WTC11 (cell line): Measurements from ENCODE around the gene GRAMD4. TPM values are rescaled to one million over a fixed set of nuclear protein-coding genes. Genes with fewer than 3 reads are reported as not detected.
A peak's percentile ranks its signal among the peaks of the same experiment; 100 is the strongest.

Source experiments
- ATAC-seq: fragments of 200-7000 bp; cut with Tn5 transposase; 2 replicates; pipeline ENCODE4 v1.10.0; 2021; ENCODE audit warnings: mild to moderate bottlenecking, moderate library complexity
- CTCF ChIA-PET: fragments of 300-600 bp; sonication (Branson Sonifier 250); formaldehyde crosslinking; loops from one replicate; lab custom pipeline; 2021; ENCODE audit warnings: antibody characterized with exemption; lab: Charles Lee
- POLR2A ChIA-PET: fragments of 350-600 bp; sonication (Branson Sonifier 250); formaldehyde crosslinking; loops from one replicate; lab custom pipeline; 2021; ENCODE audit warnings: antibody characterized with exemption; lab: Charles Lee
- DNase-seq: peaks from one replicate; pipeline ENCODE4 v3.0.0; 2021; ENCODE audit warnings: low spot score
- H3K27ac Mint-ChIP-seq: 2 replicates; pipeline ENCODE4 v1.8.0; 2021; ENCODE audit warnings: mixed read lengths
- H3K27me3 Mint-ChIP-seq: 2 replicates; pipeline ENCODE4 v1.8.0; 2021; ENCODE audit warnings: low read depth, mild to moderate bottlenecking, moderate library complexity, mixed read lengths
- H3K36me3 Mint-ChIP-seq: 2 replicates; pipeline ENCODE4 v1.8.0; 2021; ENCODE audit warnings: mixed read lengths
- H3K4me1 Mint-ChIP-seq: 2 replicates; pipeline ENCODE4 v1.8.0; 2022; ENCODE audit warnings: mixed read lengths
- H3K4me3 Mint-ChIP-seq: 2 replicates; pipeline ENCODE4 v1.8.0; 2021; ENCODE audit warnings: mild to moderate bottlenecking, moderate library complexity, mixed read lengths
- H3K9me3 Mint-ChIP-seq: 2 replicates; pipeline ENCODE4 v1.8.0; 2021; ENCODE audit warnings: mixed read lengths
- ATF1 ChIP-seq: sonication (generic); formaldehyde crosslinking; IDR thresholded peaks from 2 replicates; pipeline ENCODE4 v1.8.1; 2023; ENCODE audit warnings: mild to moderate bottlenecking, moderate library complexity, missing genetic modification reagents
- CREB1 ChIP-seq: sonication (generic); formaldehyde crosslinking; IDR thresholded peaks from 2 replicates; pipeline ENCODE4 v1.8.0; 2023; ENCODE audit warnings: mild to moderate bottlenecking, missing genetic modification reagents
- FOXJ3 ChIP-seq: sonication (generic); formaldehyde crosslinking; IDR thresholded peaks from 2 replicates; pipeline ENCODE4 v1.9.0; 2021; ENCODE audit warnings: missing genetic modification reagents, mild to moderate bottlenecking, borderline replicate concordance
- NR1H2 ChIP-seq: sonication (generic); formaldehyde crosslinking; IDR thresholded peaks from 2 replicates; pipeline ENCODE4 v1.9.0; 2021; ENCODE audit warnings: mild to moderate bottlenecking, moderate library complexity, missing genetic modification reagents
- NR3C1 ChIP-seq: sonication (generic); formaldehyde crosslinking; conservative IDR thresholded peaks from 2 replicates; pipeline ENCODE4 v1.8.1; 2023; ENCODE audit warnings: low read depth, mild to moderate bottlenecking, missing genetic modification reagents
- RORB ChIP-seq: fragments of 250-450 bp; sonication (Bioruptor Pico); IDR thresholded peaks from 2 replicates; pipeline ENCODE4 v1.9.0; 2021; ENCODE audit warnings: mild to moderate bottlenecking
- SMAD3 ChIP-seq: sonication (generic); formaldehyde crosslinking; IDR thresholded peaks from 2 replicates; pipeline ENCODE4 v1.8.0; 2022; ENCODE audit warnings: missing genetic modification reagents, mild to moderate bottlenecking, borderline replicate concordance
- SP1 ChIP-seq: sonication (generic); formaldehyde crosslinking; conservative IDR thresholded peaks from 2 replicates; pipeline ENCODE4 v1.8.1; 2022; ENCODE audit warnings: missing genetic modification reagents
- TCF7 ChIP-seq: sonication (generic); formaldehyde crosslinking; IDR thresholded peaks from 2 replicates; pipeline ENCODE4 v1.8.0; 2022; ENCODE audit warnings: mild to moderate bottlenecking, low read depth, missing genetic modification reagents, moderate library complexity
- TEAD4 ChIP-seq: sonication (generic); formaldehyde crosslinking; IDR thresholded peaks from 2 replicates; pipeline ENCODE4 v1.8.0; 2022; ENCODE audit warnings: mild to moderate bottlenecking, missing genetic modification reagents
- total RNA-seq: library from RNA; stranded (reverse); gene quantifications from 3 replicates; pipeline ENCODE4 v1.2.3, GENCODE V29; 2021
- TF ChIP-seq, protein P1 (sequence below): sonication (generic); formaldehyde crosslinking; IDR thresholded peaks from 2 replicates; pipeline ENCODE4 v1.8.0; 2022; ENCODE audit warnings: mild to moderate bottlenecking, missing genetic modification reagents
- TF ChIP-seq, protein P2 (sequence below): sonication (generic); formaldehyde crosslinking; IDR thresholded peaks from 2 replicates; pipeline ENCODE4 v1.8.1; 2023; ENCODE audit warnings: mild to moderate bottlenecking, missing genetic modification reagents, moderate library complexity
- TF ChIP-seq, protein P3 (sequence below): fragments of 250-450 bp; sonication (Bioruptor Pico); IDR thresholded peaks from 2 replicates; pipeline ENCODE4 v2.1.2; 2022; ENCODE audit warnings: mild to moderate bottlenecking, moderate library complexity
- TF ChIP-seq, protein P4 (sequence below): sonication (generic); formaldehyde crosslinking; IDR thresholded peaks from 2 replicates; pipeline ENCODE4 v1.8.0; 2022; ENCODE audit warnings: mild to moderate bottlenecking, missing genetic modification reagents
- TF ChIP-seq, protein P5 (sequence below): fragments of 250-450 bp; sonication (Bioruptor Pico); IDR thresholded peaks from 2 replicates; pipeline ENCODE4 v1.9.0; 2021; ENCODE audit warnings: mild to moderate bottlenecking, borderline replicate concordance

Gene GRAMD4
- total RNA-seq, 1 experiment from 2014 or later = 41.0 TPM

DNA sequence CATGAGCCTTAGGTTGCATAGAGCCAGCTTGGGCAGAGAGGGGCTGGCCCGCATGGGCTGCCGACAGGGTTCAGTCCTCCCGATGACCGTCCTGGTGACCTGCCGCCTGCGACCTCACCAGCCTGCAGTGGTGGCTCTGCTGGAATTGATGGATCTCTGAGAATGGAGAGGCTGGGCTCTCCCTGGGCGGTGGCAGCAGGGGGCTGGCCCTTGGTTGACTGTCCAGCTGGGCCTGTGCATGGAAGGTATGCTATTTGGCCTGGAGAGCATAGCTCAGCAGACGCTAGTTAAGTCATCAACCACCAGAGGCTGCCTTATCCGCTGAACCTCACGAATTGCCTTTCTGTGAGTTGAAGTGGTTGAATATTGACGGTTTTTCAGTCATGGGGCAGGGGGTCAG lies 19.7 kb downstream of the GRAMD4 start:
- CTCF ChIA-PET = interaction anchor here (0.6 to 1.6 kb wide), 4 partner anchors 41 to 272 kb away, joined by 3 to 14 read pairs (median 4); no protein-coding TSS in a partner anchor
- Mint-ChIP-seq H3K36me3 (no peaks in the 10 kb centered on the region; the same call in 1 of the 2 replicates), H3K27ac (0 out of 2 replicates have a peak overlapping the region, but pooled peaks have one; percentile 30), H3K9me3 (peaks cover 13% of the 10 kb centered on the region), H3K4me3 (no peak overlapping the region), H3K27me3 (no peaks in the 10 kb centered on the region; the same call in 1 of the 2 replicates), H3K4me1 (peaks cover 11% of the 10 kb centered on the region)
- no peak for DNase-seq
- TF ChIP-seq NR1H2 (CRISPR knock-in tag) (no peak), TEAD4 (CRISPR knock-in tag) (no peak), ATF1 (CRISPR knock-in tag) (no peak), TCF7 (CRISPR knock-in tag) (no peak), SP1 (CRISPR knock-in tag) (no peak)
- TF ChIP-seq, protein P1, sequence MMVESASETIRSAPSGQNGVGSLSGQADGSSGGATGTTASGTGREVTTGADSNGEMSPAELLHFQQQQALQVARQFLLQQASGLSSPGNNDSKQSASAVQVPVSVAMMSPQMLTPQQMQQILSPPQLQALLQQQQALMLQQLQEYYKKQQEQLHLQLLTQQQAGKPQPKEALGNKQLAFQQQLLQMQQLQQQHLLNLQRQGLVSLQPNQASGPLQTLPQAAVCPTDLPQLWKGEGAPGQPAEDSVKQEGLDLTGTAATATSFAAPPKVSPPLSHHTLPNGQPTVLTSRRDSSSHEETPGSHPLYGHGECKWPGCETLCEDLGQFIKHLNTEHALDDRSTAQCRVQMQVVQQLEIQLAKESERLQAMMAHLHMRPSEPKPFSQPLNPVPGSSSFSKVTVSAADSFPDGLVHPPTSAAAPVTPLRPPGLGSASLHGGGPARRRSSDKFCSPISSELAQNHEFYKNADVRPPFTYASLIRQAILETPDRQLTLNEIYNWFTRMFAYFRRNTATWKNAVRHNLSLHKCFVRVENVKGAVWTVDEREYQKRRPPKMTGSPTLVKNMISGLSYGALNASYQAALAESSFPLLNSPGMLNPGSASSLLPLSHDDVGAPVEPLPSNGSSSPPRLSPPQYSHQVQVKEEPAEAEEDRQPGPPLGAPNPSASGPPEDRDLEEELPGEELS (CRISPR knock-in tag) = no peak
- TF ChIP-seq, protein P2, sequence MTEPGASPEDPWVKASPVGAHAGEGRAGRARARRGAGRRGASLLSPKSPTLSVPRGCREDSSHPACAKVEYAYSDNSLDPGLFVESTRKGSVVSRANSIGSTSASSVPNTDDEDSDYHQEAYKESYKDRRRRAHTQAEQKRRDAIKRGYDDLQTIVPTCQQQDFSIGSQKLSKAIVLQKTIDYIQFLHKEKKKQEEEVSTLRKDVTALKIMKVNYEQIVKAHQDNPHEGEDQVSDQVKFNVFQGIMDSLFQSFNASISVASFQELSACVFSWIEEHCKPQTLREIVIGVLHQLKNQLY (CRISPR knock-in tag) = no peak
- POLR2A ChIA-PET = no interaction called here
- ATAC-seq = no peak

DNA sequence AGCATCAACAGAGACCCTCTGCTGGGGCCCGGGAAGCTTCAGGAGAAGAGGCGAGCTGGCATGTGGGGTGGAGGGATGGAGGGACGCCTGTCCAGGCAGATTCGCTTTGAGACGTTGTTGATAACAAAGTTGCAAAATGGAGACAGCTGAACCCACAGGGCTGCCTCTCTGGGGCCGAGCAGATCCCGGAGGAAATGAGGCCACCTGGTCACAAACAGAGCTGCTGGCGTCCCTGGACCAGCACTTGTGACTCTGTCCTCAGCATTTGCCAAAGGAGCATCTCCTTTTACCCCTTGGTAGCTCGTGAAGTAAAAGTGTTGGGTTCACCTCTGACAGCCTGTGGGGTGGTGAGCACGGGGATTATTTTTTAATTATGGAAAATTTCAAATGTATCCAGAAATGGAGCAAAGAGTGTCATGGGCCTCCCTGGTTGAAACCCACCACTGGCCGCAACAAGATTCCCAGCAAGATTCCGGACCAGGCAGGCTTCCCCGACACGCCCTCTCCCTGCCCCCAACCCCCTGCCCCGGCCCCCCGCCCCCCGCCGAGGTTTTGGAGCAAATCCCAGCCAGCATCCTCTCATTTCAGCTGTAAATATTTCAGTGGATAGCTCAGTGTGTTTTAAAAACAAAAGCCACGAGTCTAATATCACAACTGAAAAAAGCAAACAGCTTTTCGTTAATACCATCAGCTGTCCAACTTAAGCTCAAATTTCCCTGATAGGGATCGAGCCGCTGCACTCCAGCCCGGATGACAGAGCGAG lies 20.3 kb downstream of the GRAMD4 start:
- ATAC-seq (no peak), DNase-seq (no peak)
- Mint-ChIP-seq H3K4me1 (peaks cover 11% of the 10 kb centered on the region), H3K36me3 (no peaks in the 10 kb centered on the region; the same call in 1 of the 2 replicates), H3K27ac (0 out of 2 replicates have a peak overlapping the region, but pooled peaks have one; percentile 30)
- ChIA-PET CTCF (interaction anchor here (0.6 to 1.6 kb wide), 3 partner anchors 40 to 77 kb away, joined by 3 to 14 read pairs (median 4); no protein-coding TSS in a partner anchor), POLR2A (interaction anchor here (0.6 kb wide), 1 partner anchor 123 kb away, joined by 7 read pairs; no protein-coding TSS in a partner anchor)
- TF ChIP-seq, protein P3, sequence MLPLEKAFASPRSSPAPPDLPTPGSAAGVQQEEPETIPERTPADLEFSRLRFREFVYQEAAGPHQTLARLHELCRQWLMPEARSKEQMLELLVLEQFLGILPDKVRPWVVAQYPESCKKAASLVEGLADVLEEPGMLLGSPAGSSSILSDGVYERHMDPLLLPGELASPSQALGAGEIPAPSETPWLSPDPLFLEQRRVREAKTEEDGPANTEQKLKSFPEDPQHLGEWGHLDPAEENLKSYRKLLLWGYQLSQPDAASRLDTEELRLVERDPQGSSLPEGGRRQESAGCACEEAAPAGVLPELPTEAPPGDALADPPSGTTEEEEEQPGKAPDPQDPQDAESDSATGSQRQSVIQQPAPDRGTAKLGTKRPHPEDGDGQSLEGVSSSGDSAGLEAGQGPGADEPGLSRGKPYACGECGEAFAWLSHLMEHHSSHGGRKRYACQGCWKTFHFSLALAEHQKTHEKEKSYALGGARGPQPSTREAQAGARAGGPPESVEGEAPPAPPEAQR (CRISPR knock-in tag) = no peak
- no peak for TF ChIP-seq RORB
- TF ChIP-seq, protein P4, sequence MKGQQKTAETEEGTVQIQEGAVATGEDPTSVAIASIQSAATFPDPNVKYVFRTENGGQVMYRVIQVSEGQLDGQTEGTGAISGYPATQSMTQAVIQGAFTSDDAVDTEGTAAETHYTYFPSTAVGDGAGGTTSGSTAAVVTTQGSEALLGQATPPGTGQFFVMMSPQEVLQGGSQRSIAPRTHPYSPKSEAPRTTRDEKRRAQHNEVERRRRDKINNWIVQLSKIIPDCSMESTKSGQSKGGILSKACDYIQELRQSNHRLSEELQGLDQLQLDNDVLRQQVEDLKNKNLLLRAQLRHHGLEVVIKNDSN (CRISPR knock-in tag) = no peak
- TF ChIP-seq, protein P5, sequence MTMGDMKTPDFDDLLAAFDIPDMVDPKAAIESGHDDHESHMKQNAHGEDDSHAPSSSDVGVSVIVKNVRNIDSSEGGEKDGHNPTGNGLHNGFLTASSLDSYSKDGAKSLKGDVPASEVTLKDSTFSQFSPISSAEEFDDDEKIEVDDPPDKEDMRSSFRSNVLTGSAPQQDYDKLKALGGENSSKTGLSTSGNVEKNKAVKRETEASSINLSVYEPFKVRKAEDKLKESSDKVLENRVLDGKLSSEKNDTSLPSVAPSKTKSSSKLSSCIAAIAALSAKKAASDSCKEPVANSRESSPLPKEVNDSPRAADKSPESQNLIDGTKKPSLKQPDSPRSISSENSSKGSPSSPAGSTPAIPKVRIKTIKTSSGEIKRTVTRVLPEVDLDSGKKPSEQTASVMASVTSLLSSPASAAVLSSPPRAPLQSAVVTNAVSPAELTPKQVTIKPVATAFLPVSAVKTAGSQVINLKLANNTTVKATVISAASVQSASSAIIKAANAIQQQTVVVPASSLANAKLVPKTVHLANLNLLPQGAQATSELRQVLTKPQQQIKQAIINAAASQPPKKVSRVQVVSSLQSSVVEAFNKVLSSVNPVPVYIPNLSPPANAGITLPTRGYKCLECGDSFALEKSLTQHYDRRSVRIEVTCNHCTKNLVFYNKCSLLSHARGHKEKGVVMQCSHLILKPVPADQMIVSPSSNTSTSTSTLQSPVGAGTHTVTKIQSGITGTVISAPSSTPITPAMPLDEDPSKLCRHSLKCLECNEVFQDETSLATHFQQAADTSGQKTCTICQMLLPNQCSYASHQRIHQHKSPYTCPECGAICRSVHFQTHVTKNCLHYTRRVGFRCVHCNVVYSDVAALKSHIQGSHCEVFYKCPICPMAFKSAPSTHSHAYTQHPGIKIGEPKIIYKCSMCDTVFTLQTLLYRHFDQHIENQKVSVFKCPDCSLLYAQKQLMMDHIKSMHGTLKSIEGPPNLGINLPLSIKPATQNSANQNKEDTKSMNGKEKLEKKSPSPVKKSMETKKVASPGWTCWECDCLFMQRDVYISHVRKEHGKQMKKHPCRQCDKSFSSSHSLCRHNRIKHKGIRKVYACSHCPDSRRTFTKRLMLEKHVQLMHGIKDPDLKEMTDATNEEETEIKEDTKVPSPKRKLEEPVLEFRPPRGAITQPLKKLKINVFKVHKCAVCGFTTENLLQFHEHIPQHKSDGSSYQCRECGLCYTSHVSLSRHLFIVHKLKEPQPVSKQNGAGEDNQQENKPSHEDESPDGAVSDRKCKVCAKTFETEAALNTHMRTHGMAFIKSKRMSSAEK (CRISPR knock-in tag) = no peak
- TF ChIP-seq NR1H2 (CRISPR knock-in tag) = no peak
- TF ChIP-seq, protein P1 (CRISPR knock-in tag) = no peak
- no peak for TF ChIP-seq CREB1 (CRISPR knock-in tag)
- no peak for TF ChIP-seq SMAD3
- no peak for TF ChIP-seq NR3C1 (CRISPR knock-in tag)
- TF ChIP-seq FOXJ3 = no peak
- TF ChIP-seq, all 79 proteins: peak for 0
- Mint-ChIP-seq H3K9me3 (peaks cover 13% of the 10 kb centered on the region), H3K4me3 (no peak overlapping the region), H3K27me3 (no peaks in the 10 kb centered on the region; the same call in 1 of the 2 replicates)
